ENCODE measurements around the gene IFT122. TPM values are rescaled to one million over a fixed set of nuclear protein-coding genes. Genes with fewer than 3 reads are reported as not detected.

The IFT122 gene
- total RNA-seq, 2 experiments from 2014 or later, result 23.0 to 25.9 TPM

GRCh38 chr3:129518581-129518980 lies 78.6 kb downstream of the IFT122 start:
- no peak overlapping the region for H3K4me3 Mint-ChIP-seq
- ATAC-seq (ENCODE audit: low read depth) (no peak), DNase-seq (no peak)
- no peak overlapping the region for H3K27ac Mint-ChIP-seq
- H3K4me1 Mint-ChIP-seq, result no peaks in the 10 kb centered on the region
- H3K9me3 Mint-ChIP-seq, result no peaks in the 10 kb centered on the region
- H3K36me3 Mint-ChIP-seq, result peaks cover 9% of the 10 kb centered on the region
- no peaks in the 10 kb centered on the region for H3K27me3 Mint-ChIP-seq
- POLR2A ChIA-PET, result no interaction called here

GRCh38 chr3:129519449-129519848 lies 79.4 kb downstream of the IFT122 start:
- H3K36me3 Mint-ChIP-seq, result peaks cover 9% of the 10 kb centered on the region
- DNase-seq (no peak), ATAC-seq (ENCODE audit: low read depth) (no peak)
- H3K4me3 Mint-ChIP-seq, result no peak overlapping the region
- H3K4me1 Mint-ChIP-seq, result no peaks in the 10 kb centered on the region
- POLR2A ChIA-PET, result no interaction called here
- no peaks in the 10 kb centered on the region for H3K27me3 Mint-ChIP-seq
- H3K9me3 Mint-ChIP-seq, result no peaks in the 10 kb centered on the region
- H3K27ac Mint-ChIP-seq, result no peak overlapping the region

- H3K27ac Mint-ChIP-seq, result no peak overlapping the region
These were observed 80.1 kb downstream of the IFT122 start for GRCh38 chr3:129519896-129520715.

GRCh38 chr3:129520960-129521359 lies 80.9 kb downstream of the IFT122 start:
- H3K4me1 Mint-ChIP-seq, result no peaks in the 10 kb centered on the region
- POLR2A ChIA-PET, result no interaction called here
- no peak for DNase-seq
- no peaks in the 10 kb centered on the region for H3K27me3 Mint-ChIP-seq
- no peaks in the 10 kb centered on the region for H3K9me3 Mint-ChIP-seq
- no peak for ATAC-seq (ENCODE audit: low read depth)
- peaks cover 7% of the 10 kb centered on the region for H3K36me3 Mint-ChIP-seq
- no peak overlapping the region for H3K4me3 Mint-ChIP-seq
- no peak overlapping the region for H3K27ac Mint-ChIP-seq

More at GRCh38 chr3:129519896-129520715, 80.1 kb downstream of the IFT122 start:
- Mint-ChIP-seq H3K4me3 (no peak overlapping the region), H3K9me3 (no peaks in the 10 kb centered on the region), H3K36me3 (peaks cover 9% of the 10 kb centered on the region), H3K4me1 (no peaks in the 10 kb centered on the region), H3K27me3 (no peaks in the 10 kb centered on the region)
- POLR2A ChIA-PET, result no interaction called here
- DNase-seq (no peak), ATAC-seq (ENCODE audit: low read depth) (no peak)

GRCh38 chr3:129521611-129522010 lies 81.6 kb downstream of the IFT122 start:
- POLR2A ChIA-PET, result no interaction called here
- H3K27me3 Mint-ChIP-seq, result no peaks in the 10 kb centered on the region
- ATAC-seq (ENCODE audit: low read depth), result no peak

GRCh38 chr3:129522953-129523352 lies 82.9 kb downstream of the IFT122 start:
- no peak overlapping the region for H3K27ac Mint-ChIP-seq
- H3K27me3 Mint-ChIP-seq, result no peaks in the 10 kb centered on the region
- ATAC-seq (ENCODE audit: low read depth) (no peak), DNase-seq (no peak)
- no peaks in the 10 kb centered on the region for H3K4me1 Mint-ChIP-seq
- no peaks in the 10 kb centered on the region for H3K36me3 Mint-ChIP-seq
- no peak overlapping the region for H3K4me3 Mint-ChIP-seq
- no peaks in the 10 kb centered on the region for H3K9me3 Mint-ChIP-seq
- POLR2A ChIA-PET, result no interaction called here

More at GRCh38 chr3:129521611-129522010, 81.6 kb downstream of the IFT122 start:
- no peak for DNase-seq
- Mint-ChIP-seq H3K36me3 (peaks cover 4% of the 10 kb centered on the region), H3K9me3 (no peaks in the 10 kb centered on the region), H3K4me1 (no peaks in the 10 kb centered on the region), H3K27ac (no peak overlapping the region), H3K4me3 (no peak overlapping the region)

GRCh38 chr3:129524081-129524480 lies 84.1 kb downstream of the IFT122 start:
- no peaks in the 10 kb centered on the region for H3K4me1 Mint-ChIP-seq
- no peaks in the 10 kb centered on the region for H3K9me3 Mint-ChIP-seq
- POLR2A ChIA-PET, result no interaction called here

GRCh38 chr3:129525341-129525968 lies 85.4 kb downstream of the IFT122 start:
- H3K4me1 Mint-ChIP-seq, result no peaks in the 10 kb centered on the region
- H3K9me3 Mint-ChIP-seq, result no peaks in the 10 kb centered on the region
- H3K36me3 Mint-ChIP-seq, result no peaks in the 10 kb centered on the region
- no peaks in the 10 kb centered on the region for H3K27me3 Mint-ChIP-seq
- no peak overlapping the region for H3K27ac Mint-ChIP-seq
- ATAC-seq (ENCODE audit: low read depth) (peak; percentile 13), DNase-seq (no peak)
- H3K4me3 Mint-ChIP-seq, result no peak overlapping the region
- POLR2A ChIA-PET, result no interaction called here

More at GRCh38 chr3:129524081-129524480, 84.1 kb downstream of the IFT122 start:
- no peak for ATAC-seq (ENCODE audit: low read depth)
- H3K27ac Mint-ChIP-seq, result no peak overlapping the region
- H3K4me3 Mint-ChIP-seq, result no peak overlapping the region
- no peak for DNase-seq
- H3K36me3 Mint-ChIP-seq, result no peaks in the 10 kb centered on the region
- no peaks in the 10 kb centered on the region for H3K27me3 Mint-ChIP-seq

GRCh38 chr3:129526121-129526900 lies 86.3 kb downstream of the IFT122 start:
- H3K27ac Mint-ChIP-seq, result no peak overlapping the region
- POLR2A ChIA-PET, result no interaction called here
- DNase-seq (no peak), ATAC-seq (ENCODE audit: low read depth) (no peak)
- H3K36me3 Mint-ChIP-seq, result no peaks in the 10 kb centered on the region
- H3K4me1 Mint-ChIP-seq, result no peaks in the 10 kb centered on the region
- no peaks in the 10 kb centered on the region for H3K9me3 Mint-ChIP-seq
- H3K27me3 Mint-ChIP-seq, result no peaks in the 10 kb centered on the region
- H3K4me3 Mint-ChIP-seq, result no peak overlapping the region

GRCh38 chr3:129527262-129527661 lies 87.2 kb downstream of the IFT122 start:
- Mint-ChIP-seq H3K36me3 (no peaks in the 10 kb centered on the region), H3K4me1 (no peaks in the 10 kb centered on the region), H3K9me3 (no peaks in the 10 kb centered on the region), H3K4me3 (no peak overlapping the region), H3K27me3 (peaks cover 2% of the 10 kb centered on the region), H3K27ac (no peak overlapping the region)
- ATAC-seq (ENCODE audit: low read depth) (no peak), DNase-seq (no peak)
- POLR2A ChIA-PET, result no interaction called here

- Mint-ChIP-seq H3K27ac (no peak within 1 kb of the TSS), H3K4me1 (no peaks in the 10 kb centered on the region)
- POLR2A ChIA-PET, result interaction anchor here (0.6 kb wide), 1 partner anchor 1234 kb away, joined by 3 read pairs; no protein-coding TSS in a partner anchor
These were observed 88.6 kb downstream of the IFT122 start, which contains the start of gene RHO for GRCh38 chr3:129528589-129529100. Gene RHO (plus strand): TSS chr3:129528639. CDS start chr3:129528734, 95 bp downstream.

GRCh38 chr3:129529436-129530210 lies 89.6 kb downstream of the IFT122 start:
- no peaks in the 10 kb centered on the region for H3K4me1 Mint-ChIP-seq
- POLR2A ChIA-PET, result no interaction called here
- H3K27me3 Mint-ChIP-seq, result peaks cover 2% of the 10 kb centered on the region
- DNase-seq (no peak), ATAC-seq (ENCODE audit: low read depth) (no peak)
- no peak overlapping the region for H3K4me3 Mint-ChIP-seq
- no peaks in the 10 kb centered on the region for H3K36me3 Mint-ChIP-seq
- no peaks in the 10 kb centered on the region for H3K9me3 Mint-ChIP-seq
- no peak overlapping the region for H3K27ac Mint-ChIP-seq

More at GRCh38 chr3:129528589-129529100, 88.6 kb downstream of the IFT122 start, which contains the start of gene RHO:
- no peak for ATAC-seq (ENCODE audit: low read depth)
- Mint-ChIP-seq H3K27me3 (peaks cover 2% of the 10 kb centered on the region), H3K9me3 (no peaks in the 10 kb centered on the region), H3K36me3 (no peaks in the 10 kb centered on the region), H3K4me3 (no peak within 1 kb of the TSS)
- no peak for DNase-seq

Measured in activated naive CD8-positive, alpha-beta T cell treated with anti-CD3 and anti-CD28 coated beads, Interleukin-2, amount 10 ng/mL, durations not matched to agents 7 days and 5 days (primary cell).